Measurements from ENCODE around the gene CTCFL. TPM values are rescaled to one million over a fixed set of nuclear protein-coding genes. Genes with fewer than 3 reads are reported as not detected.
A peak's percentile ranks its signal among the peaks of the same experiment; 100 is the strongest.
"Not testable (repeated sequence)": the region's sequence is repeated elsewhere in the genome, so short reads cannot be mapped to it uniquely, and the experiment has no call there.

CTCFL gene
- total RNA-seq, 1 donor from 2014 or later = not detected

GRCh38 chr20:57507477-57507876 lies 17.5 kb downstream of the CTCFL start:
- DNase-seq = peak; percentile 20

DNA sequence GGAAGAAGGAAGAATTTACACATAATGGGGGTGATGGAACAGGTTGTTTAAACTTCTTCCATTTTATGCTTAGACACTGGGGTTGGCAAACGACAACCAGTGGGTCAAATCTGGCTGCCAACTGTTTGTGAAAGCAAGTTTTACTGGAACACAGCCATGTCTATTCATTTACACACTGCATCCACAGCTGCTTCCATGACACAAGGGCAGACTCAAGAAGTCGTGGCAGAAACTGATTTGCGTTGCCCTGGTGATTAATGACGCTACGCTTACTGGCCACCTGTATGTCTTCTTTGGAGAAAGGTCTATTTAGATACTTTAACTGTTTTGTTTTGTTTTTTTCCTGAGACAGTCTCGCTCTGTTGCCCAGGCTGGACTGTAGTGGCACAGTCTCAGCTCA lies 19.0 kb downstream of the CTCFL start:
- no peak for DNase-seq

- DNase-seq = no peak
Observed at GRCh38 chr20:57504411-57504810, 20.5 kb downstream of the CTCFL start.

DNA sequence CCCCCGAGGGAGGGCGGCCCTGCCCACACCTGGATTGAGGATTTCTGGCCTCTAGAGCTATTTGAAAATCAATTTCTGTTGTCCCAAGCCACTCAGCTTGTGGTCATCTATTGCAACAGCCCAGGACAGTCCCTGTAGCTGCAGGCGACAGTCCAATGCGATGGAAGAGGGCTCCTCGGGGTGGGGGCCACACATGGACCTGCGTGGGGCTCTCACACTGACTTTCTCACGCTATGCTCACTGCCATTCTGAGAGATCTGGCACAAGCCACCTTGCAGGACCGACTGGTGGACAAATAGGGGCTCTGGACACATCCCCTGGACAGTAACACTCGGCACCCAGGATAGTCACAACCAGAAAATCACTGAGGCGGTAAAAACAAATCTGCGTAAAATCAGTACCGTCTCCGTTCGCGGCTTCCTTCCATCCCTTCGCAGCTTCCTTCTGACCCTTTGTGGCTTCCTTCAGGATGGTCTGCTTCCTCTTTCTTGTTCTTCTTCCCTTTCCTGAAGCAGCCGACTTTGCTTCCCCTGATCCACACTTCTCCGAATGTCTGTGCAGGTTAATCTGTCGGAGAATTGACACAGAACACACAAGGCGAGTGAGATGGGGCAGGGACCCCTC lies 21.8 kb downstream of the CTCFL start:
- no peak for DNase-seq

DNA sequence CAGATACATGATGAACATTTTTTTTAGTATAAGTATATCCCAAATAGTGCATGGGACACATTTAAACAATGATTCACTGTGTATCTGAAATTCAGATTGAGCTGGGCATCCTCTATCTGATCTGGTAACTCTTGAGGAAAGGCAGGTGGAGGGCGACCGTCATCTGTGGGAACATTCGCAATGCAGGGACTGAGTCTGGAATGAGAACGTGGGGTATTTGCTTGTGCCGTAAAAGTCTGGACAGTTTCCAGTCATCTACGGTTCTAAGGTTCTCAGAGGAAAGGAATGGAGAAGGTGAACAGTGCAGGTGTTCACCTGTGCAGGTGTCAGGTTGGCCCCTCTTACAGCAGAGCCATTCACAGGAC lies 22.6 kb downstream of the CTCFL start:
- no peak for DNase-seq

DNA sequence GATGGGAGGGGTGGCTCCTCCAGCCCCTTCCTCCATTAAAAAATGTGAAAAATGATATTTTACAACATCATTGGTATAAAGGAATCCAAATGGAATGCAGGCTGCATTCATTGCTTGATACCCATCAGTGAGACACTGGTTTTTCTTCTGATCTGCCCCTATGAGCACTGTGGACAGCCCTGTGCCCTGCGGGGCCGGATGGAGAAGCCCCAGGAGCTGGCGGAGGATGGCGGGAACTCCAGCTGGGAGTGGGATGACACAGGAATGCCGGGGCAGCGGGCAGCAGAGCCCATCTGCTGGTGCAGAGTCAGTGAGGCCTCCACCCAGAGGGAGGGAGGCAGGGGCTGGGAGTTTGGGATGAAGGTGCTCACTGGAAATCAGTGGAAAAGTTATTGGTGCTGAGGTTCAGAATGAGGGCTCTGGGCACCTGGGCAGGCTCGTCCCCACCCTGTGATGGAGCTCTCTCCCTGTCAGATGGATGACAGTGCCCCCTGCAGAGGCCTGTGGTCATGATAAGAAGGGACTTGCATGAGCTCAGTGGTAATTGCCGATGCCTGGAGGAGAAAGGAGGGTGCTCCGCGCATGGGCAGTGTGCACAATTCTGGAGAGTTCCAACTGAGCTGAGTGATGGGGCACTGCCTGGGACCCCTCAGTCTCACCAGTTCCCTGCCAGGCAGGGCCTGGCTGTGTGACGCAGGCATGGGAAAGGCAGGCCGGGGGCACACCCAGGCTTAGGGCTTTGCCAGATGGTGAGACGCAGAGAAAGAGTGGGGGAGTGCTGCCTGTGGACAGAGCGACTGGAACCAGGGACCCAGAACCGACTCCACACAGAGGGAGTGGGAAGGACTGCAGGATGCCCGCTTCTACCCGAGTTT lies 23.2 kb downstream of the CTCFL start:
- no peak for DNase-seq

DNA sequence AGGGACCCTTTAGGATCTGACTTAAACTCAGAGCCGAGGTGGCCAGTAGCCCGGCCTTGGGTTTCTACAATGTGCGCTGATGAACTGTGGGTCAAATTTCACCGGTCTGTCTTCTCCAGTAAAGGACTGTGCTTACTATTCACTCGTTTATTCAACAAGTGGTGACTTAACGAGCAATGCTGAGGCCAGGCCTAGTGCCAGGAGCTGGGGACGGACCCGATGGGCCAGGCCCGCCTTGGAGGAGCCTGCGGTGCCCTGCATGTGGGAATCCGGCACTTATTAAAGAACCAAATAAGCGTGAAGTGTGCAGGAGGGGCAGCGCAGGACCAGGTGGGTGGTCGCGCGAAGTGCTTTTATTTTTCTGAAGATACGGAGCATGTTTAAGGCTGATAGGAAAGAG lies 24.0 kb downstream of the CTCFL start:
- no peak for DNase-seq

DNA sequence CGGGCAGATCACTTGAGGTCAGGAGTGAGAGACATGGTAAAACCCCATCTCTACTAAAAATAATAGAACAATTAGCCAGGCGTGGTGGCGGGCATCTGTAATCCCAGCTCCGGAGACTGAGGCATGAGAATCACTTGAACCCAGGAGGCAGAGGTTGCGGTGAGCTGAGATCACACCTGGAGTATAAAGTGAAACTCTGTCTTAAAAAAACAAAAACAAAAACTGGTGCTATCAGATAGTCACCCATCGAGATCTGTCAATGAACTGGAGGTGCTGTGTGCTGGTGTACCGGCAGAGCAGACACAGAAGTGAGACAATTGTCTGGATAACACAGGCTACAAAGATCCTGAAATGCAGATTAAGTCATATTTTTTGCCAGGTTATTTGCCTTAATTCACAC lies 24.7 kb downstream of the CTCFL start:
- no peak for DNase-seq

DNA sequence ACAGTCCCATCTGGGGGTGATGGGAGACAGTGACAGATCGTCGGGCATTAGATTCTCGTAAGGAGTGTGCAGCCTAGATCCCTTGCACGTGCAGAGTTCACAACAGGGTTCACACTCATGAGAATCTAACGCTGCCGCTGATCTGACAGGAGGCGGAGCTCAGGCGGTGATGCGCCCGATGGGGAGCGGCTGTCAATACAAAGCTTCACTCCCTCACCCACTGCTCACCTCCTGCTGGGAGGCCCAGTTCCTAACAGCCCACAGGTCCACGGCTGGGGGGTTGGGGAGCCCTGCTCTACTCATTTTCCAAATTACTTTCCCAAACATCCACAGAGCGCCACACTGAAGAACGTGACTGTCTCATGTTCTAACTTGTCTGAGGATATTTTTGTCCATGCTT lies 25.3 kb downstream of the CTCFL start:
- DNase-seq = no peak

DNA sequence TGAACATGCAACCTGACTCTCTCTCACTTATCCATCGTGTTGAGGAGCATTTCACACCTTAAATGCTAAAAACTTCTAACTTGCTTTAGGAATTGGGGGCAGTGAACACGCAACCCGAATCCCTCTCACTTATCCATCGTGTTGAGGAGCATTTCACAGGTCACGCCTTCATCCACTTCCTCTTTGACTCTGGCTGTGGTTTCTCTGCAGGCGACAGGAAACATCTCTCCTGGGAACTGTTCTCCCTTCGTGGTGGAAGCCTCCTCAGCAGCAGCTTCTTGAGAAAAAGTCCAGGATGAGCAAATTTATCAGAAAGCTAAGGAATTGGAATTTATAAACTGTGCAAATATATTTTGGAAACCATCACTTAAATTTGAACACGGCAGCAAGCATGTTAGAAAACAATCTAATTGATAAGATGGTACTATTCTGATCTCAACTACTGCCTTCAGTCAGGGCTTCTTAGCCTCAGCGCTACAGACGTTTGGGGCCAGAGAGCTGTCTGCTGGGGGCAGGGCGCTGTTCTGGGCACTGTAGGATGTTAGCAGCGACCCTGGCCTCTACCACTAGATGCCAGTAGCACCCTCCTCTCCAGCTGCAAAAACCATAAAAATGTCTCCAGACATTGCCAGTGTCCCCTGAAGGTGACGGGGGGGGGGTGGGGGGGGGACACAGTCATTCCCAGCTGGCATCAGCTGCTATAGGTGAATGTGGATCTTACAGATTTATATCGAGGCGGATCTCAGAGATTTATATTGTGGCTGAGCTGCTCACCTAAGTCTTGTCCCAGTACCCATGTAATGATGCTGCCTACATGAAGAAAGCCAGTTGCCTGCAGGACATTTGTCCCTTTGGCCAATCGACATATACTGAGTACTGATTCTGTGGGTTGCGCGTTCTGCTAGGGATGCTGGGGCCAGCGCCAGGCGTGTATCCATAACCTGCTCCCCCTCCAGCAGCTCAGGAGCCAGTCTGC lies 26.2 kb downstream of the CTCFL start:
- peak; percentile 51 for DNase-seq

DNA sequence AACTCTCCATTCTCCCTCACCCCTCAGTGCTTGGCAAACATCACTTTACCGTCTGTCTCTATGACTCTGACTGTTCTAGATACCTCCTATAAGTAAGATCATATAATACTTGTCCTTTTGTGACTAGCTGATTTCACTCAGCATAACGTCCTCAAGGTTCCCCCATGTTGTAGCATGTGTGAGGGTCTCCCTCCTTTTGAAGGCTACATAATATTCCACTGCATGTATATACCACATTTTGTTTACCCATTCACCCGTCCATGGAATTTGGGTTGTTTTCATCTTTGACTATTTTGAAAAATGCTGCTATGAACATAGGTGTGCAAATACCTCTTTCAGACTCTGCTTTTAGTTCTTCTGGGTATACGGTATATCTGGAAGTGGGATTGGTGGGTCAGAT lies 28.3 kb downstream of the CTCFL start:
- no peak for DNase-seq

DNA sequence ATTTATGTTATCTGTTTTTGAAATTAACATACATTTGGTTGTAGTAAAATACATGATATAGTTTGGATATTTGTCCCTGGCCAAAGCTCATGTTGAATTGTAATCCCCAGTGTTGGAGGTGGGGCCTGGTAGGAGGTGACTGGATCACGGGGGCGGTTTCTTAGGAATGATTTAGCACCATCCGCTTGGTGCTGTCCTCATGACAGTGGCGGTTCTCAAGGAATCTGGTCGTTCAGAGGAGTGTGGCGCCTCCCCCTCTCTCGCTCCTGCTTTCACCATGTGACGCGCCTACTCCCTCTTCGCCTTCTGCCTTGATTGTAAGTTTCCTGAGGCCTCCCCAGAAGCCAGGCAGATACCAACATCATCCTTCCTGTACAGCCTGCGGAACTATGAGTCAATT lies 29.0 kb downstream of the CTCFL start:
- DNase-seq = no peak

DNA sequence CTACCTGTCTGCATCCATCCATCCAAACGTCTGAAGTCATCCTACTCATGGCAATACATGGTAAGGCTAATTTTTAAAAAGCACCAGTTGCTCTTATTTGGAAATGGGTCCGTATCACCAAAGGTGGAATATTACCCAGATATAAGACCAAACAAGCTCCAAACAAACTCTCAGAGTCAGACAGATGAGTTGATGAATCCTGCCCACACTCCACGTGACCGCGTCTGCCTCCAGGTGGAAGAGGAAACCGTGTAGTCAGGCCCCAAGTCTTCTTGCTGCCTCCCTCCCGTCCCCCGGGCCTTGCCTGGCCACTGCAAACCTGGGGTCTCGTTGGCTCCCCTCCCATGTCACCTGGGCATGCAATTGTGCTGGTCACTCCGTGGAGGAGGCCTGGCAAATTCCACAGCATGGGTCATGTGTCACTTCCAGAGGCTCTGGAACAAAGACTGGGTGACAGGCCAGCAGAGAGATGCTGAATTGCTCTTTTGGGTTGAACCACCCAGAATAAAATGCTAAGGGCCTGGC lies 31.8 kb downstream of the CTCFL start:
- no peak for DNase-seq

DNA sequence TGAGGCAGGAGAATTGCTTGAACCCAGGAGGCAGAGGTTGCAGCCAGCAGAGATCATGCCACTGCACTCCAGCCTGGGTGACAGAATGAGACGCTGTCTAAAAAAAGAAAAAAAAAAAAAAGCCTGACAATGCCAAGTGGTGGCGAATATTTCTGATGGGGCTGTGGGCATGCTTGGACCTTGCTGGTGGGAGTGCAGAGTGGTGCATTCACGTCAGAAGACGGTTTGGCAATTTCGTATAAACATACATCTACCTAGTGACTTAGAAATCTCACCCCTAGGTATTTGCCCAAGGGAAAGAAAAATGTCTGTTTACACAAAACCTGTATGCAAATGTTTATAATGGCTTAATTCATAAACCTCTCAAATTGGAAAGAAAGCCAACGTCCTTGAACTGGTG lies 33.6 kb downstream of the CTCFL start:
- DNase-seq = no peak

DNA sequence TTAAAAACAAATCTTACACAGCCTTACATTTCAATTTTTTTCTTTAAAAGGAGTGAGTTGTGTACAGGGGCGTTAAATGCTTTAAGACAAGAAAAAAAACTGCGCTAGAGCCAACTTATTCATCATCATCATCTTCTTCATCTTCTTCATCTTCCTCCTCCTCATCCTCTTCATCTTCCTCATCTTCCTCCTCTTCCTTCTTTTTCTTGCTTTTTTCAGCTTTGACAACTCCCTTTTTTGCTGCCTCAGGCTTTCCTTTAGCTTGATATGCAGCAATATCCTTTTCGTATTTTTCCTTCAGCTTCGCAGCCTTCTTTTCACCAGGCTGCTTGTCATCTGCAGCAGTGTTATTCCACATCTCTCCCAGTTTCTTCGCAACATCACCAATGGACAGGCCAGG lies 36.7 kb downstream of the CTCFL start:
- DNase-seq = not testable (repeated sequence)

DNA sequence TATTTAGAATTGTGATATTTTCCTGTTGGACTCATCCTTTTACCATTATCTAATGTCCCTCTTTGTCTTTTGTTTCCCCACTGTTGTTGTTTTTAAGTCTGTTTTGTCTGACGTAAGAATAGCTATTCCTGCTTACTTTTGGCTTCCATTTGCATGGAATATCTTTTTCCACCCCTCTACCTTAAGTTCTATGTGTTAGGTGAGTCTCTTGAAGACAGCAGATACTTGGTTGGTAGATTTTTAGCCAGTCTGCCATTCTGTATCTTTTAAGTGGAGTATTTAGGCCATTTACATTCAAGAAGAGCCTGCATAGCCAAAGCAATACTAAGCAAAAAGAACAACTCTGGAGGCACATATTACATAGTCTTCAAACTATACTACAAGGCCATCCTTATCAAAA lies 39.2 kb downstream of the CTCFL start:
- no peak for DNase-seq

GRCh38 chr20:57484772-57485171 lies 40.2 kb downstream of the CTCFL start:
- DNase-seq = no peak

DNA sequence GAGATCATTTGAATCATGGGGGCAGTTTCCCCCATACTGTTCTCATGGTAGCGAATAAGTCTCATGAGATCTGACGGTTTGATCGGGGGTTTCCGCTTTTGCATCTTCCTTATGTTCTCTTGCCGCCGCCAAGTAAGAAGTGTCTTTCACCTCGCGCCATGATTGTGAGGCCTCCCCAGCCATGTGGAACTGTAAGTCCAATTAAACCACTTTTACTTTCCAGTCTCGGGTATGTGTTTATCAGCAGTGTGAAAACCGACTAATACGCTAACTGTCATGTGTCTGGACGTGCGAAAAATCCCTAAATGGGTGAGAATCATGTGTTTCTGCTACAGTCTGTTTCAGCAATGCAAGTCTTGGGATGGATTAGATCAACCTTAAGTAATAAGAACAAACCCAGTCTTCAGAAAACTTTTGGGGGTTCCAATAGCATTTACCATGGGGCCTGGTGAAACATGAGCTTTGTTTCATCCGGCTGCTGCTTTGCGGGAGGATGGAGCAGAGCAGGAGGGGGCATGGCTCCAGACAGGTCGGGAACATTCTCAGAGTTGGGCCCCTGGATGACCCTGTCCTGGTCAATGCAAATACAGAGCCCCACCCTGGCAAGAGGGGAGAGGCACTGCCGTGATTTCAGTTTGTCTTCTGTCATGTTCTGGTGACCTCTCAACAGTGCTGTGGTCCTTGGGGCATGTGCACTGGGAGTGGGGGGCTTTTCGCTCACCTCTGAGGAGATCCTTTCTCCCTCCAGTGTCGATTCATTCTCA lies 41.5 kb downstream of the CTCFL start:
- DNase-seq = no peak

DNA sequence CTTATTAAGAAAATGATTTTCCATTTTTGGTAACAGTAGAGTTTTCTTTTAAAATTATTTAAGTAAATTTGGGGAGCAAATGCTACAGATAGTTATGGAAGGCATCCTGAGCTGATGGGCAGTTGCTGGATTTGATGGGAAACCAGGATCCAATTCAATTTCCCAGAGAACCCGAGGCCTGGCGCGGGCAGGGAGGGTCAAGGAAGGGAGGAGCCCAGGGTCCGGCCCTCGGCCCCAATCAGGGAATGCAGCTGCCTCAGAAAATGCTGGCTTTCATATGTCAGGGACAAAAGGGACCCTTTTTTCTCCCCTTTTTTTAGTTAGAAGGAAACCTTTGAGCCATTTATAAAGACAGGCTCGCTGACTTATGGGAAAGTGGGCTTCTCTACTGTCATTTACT lies 42.1 kb downstream of the CTCFL start:
- no peak for DNase-seq

DNA sequence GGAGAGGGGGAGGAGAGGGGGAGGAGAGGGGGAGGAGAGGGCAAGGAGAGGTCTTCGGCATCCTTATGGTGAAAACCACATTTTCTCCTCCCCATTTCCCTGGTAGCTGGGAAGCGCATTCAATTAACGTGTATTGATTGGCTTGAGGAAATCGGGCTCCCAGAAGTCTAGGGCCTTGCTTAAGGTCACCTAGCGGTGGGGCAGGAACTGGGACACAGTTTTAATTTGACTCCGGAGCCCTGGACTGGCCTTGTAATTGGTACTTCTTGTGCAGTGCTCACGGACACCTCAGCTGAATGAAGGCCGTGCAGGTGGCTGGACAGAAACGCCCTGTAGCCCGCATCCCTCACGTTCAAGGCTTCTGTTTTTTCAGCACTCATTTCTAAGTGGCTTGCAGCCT lies 42.8 kb downstream of the CTCFL start:
- no peak for DNase-seq

GRCh38 chr20:57481281-57481711 lies 43.6 kb downstream of the CTCFL start:
- no peak for DNase-seq

Measured in dermis blood vessel endothelial cell (primary cell).